ENCODE data around the gene DLAT.
A peak's percentile ranks its signal among the peaks of the same experiment; 100 is the strongest.
"Not testable (repeated sequence)": the region's sequence is repeated elsewhere in the genome, so short reads cannot be mapped to it uniquely, and the experiment has no call there.

The DLAT gene

DNA sequence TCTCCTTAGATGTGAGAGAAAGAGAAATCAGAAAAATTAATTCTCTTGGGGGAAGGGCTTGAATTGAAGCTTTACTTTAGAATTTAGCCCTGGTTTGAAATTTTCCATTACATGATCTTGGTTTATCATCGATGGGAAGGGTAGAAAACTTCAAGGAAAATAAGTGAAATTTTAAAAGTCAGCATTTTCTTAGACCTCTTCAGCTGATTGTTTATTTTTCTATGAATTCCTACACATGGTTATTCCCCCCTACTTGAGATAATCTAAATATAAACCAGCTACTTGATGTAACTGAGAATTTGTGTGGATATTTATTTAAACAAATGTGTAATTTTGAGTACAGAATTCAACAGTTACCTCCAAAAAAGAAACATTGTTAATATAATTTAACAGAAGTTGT is 37.7 kb downstream of the DLAT start:
- TF ChIP-seq, protein P1, sequence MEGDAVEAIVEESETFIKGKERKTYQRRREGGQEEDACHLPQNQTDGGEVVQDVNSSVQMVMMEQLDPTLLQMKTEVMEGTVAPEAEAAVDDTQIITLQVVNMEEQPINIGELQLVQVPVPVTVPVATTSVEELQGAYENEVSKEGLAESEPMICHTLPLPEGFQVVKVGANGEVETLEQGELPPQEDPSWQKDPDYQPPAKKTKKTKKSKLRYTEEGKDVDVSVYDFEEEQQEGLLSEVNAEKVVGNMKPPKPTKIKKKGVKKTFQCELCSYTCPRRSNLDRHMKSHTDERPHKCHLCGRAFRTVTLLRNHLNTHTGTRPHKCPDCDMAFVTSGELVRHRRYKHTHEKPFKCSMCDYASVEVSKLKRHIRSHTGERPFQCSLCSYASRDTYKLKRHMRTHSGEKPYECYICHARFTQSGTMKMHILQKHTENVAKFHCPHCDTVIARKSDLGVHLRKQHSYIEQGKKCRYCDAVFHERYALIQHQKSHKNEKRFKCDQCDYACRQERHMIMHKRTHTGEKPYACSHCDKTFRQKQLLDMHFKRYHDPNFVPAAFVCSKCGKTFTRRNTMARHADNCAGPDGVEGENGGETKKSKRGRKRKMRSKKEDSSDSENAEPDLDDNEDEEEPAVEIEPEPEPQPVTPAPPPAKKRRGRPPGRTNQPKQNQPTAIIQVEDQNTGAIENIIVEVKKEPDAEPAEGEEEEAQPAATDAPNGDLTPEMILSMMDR (IDR thresholded peaks at IDR 0.05; ENCODE audit: low read depth, low read length): no peak
- DNase-seq (ENCODE audit: extremely low read depth, low read depth): no peak

DNA sequence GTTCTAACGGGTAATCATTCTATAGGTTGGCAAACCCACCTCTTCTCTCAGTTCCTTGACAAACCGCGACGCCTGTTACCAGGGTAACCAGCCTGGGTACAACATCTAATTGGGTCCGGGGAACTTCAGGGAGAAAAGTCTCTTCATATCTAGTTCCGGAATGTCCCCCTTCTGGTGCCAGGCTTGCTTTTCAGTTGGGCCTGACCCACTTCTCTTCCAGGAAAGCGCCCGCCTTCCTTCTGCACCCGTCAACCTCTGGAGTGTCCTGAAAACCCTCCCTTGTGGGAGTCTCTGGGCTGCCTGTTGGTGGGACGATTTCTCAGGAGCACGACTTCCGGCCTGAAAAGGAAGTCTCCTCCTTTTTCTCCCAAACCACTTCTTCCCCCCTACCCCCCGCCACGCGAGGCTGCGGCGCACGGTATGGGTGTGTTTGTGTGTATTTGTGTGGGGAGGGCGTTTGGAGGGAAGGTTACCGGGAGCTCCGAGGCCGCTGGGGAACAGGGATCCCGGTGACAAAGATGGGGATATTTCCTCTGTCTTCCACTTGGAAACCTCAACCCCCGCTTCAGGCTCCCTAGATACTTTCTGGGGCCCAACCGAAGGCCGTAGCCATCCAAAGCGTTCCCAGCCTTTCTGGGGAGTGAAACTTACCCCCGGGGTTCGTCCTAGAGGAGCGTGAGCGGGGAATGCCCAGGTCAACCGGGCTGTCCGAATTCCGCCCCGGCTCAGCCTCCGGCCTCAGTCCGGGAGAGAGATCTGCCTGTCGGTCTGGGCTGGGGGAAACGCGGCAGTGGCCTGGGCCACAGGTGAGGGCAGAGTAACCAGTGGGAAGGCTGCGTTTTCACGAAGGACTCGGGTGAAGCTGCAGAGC is 49.0 kb downstream of the DLAT start, which contains the start of the genes NKAPD1 and PIH1D2:
TSS of gene NKAPD1 (plus strand) at position 359 of the 871 bp plus-strand sequence. CDS start 1,276 bp downstream, outside the sequence.
TSS of gene PIH1D2 (minus strand) at position 77 of the 871 bp plus-strand sequence. CDS start 843 bp downstream, outside the sequence.
- TF ChIP-seq, protein P1 (IDR thresholded peaks at IDR 0.05; ENCODE audit: low read depth, low read length): no peak; the same call in none of the 2 replicates

DNA sequence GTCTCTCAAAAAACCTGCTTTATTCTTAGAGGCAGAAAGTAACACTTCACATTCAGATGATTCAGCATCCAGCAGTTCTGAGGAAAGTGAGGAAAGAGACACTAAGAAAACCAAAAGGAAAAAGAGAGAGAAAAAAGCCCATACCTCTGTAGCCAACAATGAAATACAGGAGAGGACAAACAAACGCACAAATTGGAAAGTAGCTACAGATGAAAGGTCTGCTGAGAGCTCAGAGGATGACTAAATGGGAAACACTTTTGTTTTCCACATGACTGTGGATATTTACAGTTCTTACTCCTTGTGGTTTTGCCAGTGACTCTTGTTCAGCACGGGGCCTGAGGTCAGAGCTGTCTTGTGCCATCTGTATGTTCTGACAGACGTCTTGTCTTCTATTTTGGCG is 57.5 kb downstream of the DLAT start:
- TF ChIP-seq, protein P1 (IDR thresholded peaks at IDR 0.05; ENCODE audit: low read depth, low read length): no peak
- DNase-seq (ENCODE audit: extremely low read depth, low read depth): no peak

More for the DNA sequence above, 49.0 kb downstream of the DLAT start, which contains the start of the genes NKAPD1 and PIH1D2:
- DNase-seq (ENCODE audit: extremely low read depth, low read depth): peak; percentile 70

DNA sequence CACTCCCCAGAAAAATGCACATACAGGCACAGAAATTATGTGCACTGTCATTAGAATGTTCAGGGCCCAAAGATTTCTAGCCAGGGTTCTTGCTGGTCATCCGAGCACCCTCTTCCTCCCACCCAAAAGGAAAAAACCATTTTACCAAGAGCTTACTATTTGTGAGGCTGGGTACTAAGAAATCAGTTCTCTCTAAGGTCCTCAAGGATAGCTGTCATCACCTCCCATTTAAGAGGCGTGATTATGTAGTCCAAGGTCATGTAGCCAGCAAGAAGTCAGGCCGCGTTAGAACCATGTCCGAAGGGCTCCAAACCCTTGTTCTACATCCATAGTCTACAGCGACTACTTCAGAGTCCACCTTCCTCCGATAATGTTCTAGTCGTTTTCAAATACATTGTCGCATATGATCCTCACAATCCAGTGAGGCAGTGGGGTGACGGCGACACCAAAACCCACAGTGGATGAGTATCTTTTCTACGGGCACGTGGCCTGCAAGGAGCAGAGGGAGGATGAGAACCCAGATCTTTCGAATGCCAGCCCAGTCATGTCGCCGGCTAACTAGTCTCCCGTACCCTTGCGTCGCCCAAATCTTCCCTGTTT is 60.7 kb downstream of the DLAT start:
- TF ChIP-seq, protein P1 (IDR thresholded peaks at IDR 0.05; ENCODE audit: low read depth, low read length): no peak
- no peak for DNase-seq (ENCODE audit: extremely low read depth, low read depth)

DNA sequence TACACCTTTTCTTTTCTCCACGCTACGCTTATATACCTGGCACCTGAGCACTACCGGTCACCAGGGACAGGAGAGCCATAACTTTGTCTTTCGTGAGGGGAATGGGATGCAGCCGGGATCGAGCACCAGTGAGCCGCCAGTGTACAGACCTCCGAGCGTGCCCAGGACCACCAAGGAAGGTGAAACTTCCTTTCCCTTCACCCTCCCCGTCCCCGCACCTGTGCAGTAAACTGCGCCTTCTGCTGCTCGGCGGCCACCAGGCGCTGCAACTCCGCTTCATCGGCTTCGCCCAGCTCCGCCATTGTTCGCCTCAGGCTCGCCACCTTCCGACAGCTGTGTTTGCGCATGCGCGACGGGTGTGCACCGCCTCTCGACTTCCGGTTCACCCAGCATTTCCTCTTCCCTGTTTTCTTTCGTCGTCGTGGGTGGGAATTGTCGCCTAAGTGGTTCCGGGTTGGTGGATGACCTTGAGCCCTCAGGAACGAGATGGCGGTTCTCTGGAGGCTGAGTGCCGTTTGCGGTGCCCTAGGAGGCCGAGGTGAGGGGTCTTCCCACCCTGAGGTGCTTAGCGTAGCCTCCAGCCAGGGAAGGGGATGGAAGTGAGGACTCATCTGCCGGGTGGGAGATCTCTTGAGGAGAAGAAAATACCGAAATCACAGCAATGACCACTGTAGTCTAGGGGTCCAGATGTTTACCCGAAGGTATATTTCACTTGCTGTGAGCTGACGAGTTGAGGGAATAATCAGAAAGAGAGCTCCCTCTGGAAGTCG is 61.4 kb downstream of the DLAT start, which contains the start of the genes SDHD and TIMM8B:
TSS of gene SDHD (plus strand) at position 452 of the 770 bp plus-strand sequence. CDS start at position 487, 35 bp downstream.
TSS of gene TIMM8B (minus strand) at position 335 of the 770 bp plus-strand sequence. CDS start at position 302, 33 bp downstream.
- DNase-seq (ENCODE audit: extremely low read depth, low read depth): peak; percentile 89
- TF ChIP-seq, protein P1 (IDR thresholded peaks at IDR 0.05; ENCODE audit: low read depth, low read length): peak; percentile 37

DNA sequence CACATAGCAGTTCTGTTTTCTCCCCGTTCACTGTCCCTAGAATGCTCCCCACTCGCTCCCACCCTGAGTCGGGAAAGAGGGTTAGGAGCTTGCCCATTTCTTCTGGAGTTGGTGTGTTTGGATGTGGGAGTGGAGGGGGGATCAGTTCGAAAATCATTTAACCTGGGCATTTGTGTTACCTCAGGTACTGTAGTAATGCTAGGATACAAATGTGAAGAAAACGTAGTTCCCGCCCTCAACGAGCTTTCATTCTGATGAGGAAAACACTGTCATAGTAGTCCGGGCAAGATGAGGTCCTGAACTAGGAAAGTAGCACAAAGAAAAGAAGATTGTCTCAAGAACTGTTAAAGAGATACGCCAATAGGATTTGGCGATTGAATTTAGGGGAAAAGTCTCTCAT is 62.0 kb downstream of the DLAT start:
- TF ChIP-seq, protein P1 (IDR thresholded peaks at IDR 0.05; ENCODE audit: low read depth, low read length): no peak
- no peak for DNase-seq (ENCODE audit: extremely low read depth, low read depth)

DNA sequence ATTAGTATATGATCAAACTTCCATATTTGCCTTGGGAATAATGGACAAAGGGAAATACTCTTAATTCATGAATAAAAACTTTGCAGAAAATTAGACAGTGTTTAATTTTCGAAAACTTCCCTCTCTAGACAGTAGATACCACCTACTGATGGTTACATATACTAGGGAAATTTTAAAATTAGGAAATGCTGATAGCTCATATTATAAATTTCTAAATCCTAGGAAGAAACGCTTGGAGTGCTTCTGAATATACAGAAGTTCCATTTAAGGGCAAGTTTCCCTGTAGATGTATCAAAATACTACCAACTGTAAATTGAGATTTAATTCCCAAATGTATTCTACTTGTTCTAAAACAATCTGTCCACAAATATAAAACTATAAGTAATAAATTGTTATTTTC is 70.1 kb downstream of the DLAT start:
- not testable (repeated sequence) for DNase-seq (ENCODE audit: extremely low read depth, low read depth)

Measured in AG09319 (cell line).